ENCODE data around the gene AIF1.

The AIF1 gene

GRCh38 chr6:31658158-31658688 is 43.2 kb downstream of the AIF1 start:
- no peak for TF ChIP-seq CTCF (IDR thresholded peaks at IDR 0.05)

GRCh38 chr6:31658983-31659648 is 44.1 kb downstream of the AIF1 start:
- TF ChIP-seq CTCF (IDR thresholded peaks at IDR 0.05), result no peak

- no peak for TF ChIP-seq CTCF (IDR thresholded peaks at IDR 0.05)
These were observed 44.8 kb downstream of the AIF1 start for GRCh38 chr6:31659649-31660380.

- no peak for TF ChIP-seq CTCF (IDR thresholded peaks at IDR 0.05)
These were observed 45.6 kb downstream of the AIF1 start, which contains the start of gene C6orf47 for GRCh38 chr6:31660381-31661261. Gene C6orf47, minus strand, starts transcription at chr6:31660778. Its CDS starts 831 bp downstream, at chr6:31659947.

GRCh38 chr6:31661262-31662123 is 46.5 kb downstream of the AIF1 start:
- TF ChIP-seq CTCF (IDR thresholded peaks at IDR 0.05), result no peak

- TF ChIP-seq CTCF (IDR thresholded peaks at IDR 0.05), result no peak
These were observed 47.2 kb downstream of the AIF1 start for GRCh38 chr6:31662124-31662723.
